HG02840 (cell line): ENCODE data around the gene STAMBPL1.
A peak's percentile ranks its signal among the peaks of the same experiment; 100 is the strongest.
"Not testable (repeated sequence)": the region's sequence is repeated elsewhere in the genome, so short reads cannot be mapped to it uniquely, and the experiment has no call there.

Source experiments
- ATAC-seq: cut with Tn5 transposase; IDR thresholded peaks from one replicate; pipeline ENCODE4 v1.9.1; 2021; ENCODE audit warnings: mild to moderate bottlenecking, moderate library complexity, moderate number of reproducible peaks; ENCODE audit not compliant: unreplicated experiment, low FRiP score

Gene STAMBPL1

GRCh38 chr10:88853155-88853881, 26.7 kb upstream of the STAMBPL1 start:
- no peak for ATAC-seq

DNA sequence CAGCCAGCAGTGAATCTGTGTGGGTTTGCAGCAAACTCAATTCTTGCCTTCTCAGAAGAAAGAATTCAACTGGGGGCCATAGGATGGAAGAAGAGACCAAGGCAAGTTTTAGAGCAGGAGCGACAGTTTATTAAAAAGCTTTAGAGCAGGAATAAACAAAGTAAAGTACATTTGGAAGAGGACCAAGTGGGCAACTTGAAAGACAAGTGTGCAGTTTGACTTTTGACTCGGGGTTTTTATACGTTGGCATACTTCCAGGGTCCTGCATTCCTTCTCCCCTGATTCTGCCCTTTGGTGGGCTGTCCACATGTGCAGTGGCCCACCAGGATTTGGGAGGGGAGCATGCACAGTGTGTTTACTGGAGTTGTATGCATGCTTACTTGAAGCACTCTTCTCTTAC, 25.4 kb upstream of the STAMBPL1 start:
- ATAC-seq = no peak

- no peak for ATAC-seq
These were observed 22.2 kb upstream of the STAMBPL1 start for GRCh38 chr10:88857831-88858230.

GRCh38 chr10:88858491-88858890, 21.6 kb upstream of the STAMBPL1 start:
- no peak for ATAC-seq

GRCh38 chr10:88861036-88861435, 19.0 kb upstream of the STAMBPL1 start:
- no peak for ATAC-seq

DNA sequence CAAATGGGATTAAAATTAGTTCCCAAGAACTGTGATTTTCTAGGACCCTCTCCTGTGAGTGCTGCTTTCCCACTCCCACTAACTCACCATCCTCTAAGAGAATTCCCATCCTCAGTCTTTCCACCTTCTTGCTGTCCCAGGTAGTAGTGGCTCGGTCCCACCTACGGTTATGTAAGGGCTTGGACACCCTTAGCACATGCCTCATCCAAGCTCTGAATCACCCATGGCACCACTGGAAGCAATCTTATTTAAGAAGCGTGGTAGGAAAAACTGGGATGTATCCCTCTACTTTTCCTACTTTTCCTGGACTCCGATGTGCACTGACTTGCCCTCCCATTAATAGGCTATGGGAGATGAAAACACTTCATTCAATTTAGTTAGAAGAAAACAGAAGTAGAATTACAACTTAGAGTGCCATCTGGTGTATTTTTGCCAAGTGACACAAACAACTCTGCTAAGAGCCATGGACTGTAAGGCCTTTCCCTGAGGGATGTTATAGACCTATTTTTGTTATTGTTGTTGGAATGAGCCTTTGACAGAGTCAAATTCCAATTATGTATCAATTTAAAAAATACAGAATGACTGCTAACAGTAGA, 14.7 kb upstream of the STAMBPL1 start:
- no peak for ATAC-seq

DNA sequence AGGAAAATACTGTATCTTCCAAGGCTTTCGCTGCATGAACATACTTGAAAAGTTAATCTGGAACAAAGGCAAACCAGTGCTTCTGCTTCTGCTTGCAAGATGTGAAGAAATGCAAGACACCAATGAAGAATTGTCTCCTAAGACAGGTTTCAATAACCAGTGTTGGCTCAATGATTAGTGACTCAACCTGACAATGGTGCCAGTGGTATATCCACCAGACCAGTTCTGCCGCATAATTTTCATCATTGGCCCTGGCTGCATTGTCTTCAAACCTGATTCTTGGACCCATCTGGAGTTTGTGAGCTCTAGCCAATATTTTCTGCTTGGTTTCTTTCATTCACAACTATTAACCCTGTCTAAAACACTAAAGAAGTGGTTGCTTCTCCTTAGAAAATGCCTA, 13.6 kb upstream of the STAMBPL1 start:
- ATAC-seq = no peak

GRCh38 chr10:88870089-88870488, 10.0 kb upstream of the STAMBPL1 start:
- ATAC-seq = no peak

DNA sequence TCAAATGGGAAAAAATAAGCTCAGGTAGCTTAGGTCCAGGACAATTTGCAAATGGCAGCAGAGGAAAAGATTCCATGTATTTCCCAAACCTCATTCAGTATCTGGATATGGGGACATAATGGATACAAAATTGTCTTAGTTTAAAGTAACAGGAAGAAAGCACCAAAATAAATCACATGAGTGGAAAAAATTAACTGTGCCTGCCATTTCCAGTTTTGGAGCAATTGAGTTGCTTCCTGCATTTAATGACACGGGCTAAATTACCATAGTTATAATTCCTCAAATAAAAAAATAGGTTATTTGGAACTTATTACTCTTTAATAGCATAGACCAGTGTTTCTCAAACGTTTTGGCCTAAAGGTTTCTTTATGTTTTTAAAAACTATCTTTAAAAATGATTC, 6.3 kb upstream of the STAMBPL1 start:
- no peak for ATAC-seq

DNA sequence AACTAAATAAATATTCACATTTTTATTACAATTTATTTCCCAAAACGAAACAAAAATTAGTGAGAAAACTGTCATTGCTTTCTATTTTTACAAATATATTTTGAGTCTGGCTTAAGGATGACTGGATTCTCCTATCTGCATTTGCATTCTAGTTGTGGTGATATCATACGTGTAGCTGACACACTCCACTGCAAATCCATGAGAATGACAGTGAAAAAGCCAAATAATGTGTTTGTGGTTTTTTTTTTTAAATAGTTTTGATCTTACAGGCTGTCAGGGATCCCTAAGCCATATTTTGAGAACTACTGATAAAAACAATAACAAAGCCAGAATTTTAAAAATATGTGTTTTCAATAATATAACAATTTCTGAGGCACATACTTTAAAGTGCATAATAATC, 5.8 kb upstream of the STAMBPL1 start:
- no peak for ATAC-seq

GRCh38 chr10:88875081-88875480, 5.0 kb upstream of the STAMBPL1 start:
- no peak for ATAC-seq

DNA sequence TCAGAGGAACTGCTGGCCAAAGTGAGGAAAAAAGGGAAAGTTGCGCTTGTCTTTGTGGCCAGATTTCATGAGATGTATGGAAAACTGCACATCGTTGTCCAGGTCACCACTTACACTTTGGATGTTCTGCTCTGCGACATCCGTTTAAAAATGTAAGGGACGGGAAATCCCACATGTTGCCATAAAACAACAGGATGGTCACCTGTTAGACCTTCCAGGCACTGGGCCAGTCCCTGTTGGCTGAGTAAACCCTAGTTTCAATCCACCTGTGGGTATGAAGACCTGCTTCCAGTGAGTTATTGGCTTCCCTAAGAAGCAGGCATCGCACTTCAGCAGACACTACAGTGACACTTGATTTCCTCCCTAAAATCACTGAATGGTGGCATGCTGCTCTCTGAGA, 2.7 kb upstream of the STAMBPL1 start:
- ATAC-seq = no peak

- ATAC-seq = peak; percentile 74
These were observed 434 bp downstream of the STAMBPL1 start for GRCh38 chr10:88880282-88881076.

DNA sequence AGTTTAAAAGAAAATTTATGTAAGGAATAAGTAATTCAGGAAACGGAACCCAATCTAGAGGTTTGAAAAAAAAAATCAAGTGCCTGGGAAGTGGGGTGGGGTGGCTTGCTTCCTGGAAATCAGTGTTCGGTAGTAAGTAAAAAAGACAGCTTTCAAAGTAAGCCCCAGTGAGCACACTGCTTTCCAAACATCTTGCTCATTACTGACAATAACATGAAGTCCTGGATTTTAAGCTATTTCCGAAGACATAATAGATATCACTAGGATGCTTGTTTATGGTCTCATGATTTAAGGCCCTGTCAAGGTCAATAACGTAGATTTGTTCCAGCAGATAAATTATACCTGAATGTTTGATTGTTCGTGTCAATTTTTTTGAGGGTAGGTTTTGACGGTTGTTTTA, 1.3 kb downstream of the STAMBPL1 start:
- ATAC-seq = no peak

DNA sequence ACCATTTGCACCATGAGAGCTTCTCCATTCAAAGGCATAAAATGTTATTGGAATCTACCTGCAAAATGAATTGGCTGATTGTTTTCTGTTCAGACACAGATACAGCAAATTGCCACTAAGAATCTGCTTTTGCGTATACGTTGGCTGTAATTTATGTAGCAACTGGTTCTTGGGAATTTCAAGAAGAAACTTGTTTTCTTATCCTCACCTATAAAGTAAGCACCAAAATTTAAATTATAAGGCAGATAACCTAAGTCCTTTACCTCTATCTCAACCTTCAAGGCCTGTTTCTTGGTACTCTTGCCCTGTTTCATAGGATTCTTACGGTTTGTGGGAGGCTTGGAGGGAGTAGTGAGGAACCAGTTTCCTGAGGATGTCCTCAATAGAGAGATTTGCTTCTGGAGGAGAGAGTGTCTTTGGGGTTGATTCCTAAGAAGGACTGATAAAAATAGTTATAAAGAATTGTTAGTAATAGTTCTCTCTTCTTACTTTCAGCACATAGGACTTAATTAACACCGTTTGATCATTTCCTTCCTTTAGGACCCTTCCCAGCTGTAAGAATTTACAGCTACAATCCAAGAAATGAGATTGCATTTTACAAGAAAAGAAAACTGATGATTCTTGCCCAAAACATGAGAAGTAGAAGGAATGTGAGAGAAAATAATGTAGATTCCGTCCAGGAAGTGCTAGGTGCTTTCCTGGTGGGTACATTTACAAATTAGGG, 2.0 kb downstream of the STAMBPL1 start:
- ATAC-seq = no peak

DNA sequence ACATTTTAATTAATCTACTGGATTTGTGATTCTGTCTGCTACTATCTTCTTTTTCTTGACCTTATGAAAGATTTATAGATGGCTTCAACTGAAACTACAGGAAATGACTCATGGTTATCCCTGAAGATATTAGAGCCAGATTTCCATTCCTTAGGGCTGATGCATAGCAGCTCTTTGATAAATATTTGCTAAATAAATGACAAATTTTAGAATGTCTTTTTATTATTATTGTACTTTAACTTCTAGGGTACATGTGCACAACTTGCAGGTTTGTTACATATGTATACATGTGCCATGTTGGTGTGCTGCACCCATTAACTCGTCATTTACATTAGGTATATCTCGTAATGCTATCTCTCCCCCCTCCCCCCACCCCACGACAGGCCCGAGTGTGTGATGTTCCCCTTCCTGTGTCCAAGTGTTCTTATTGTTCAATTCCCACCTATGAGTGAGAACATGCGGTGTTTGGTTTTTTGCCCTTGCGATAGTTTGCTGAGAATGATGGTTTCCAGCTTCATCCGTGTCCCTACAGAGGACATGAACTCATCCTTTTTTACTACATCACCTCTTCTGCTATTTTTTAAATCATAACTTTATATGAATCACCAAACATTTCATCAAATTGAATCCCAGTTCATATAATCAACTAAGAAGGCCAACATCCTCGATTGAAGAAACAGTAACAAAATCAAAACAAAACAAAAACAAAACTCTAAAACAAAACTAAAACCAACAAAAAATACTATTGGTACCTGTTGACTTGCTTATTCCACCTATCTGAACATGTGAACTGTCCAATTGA, 2.8 kb downstream of the STAMBPL1 start:
- not testable (repeated sequence) for ATAC-seq

DNA sequence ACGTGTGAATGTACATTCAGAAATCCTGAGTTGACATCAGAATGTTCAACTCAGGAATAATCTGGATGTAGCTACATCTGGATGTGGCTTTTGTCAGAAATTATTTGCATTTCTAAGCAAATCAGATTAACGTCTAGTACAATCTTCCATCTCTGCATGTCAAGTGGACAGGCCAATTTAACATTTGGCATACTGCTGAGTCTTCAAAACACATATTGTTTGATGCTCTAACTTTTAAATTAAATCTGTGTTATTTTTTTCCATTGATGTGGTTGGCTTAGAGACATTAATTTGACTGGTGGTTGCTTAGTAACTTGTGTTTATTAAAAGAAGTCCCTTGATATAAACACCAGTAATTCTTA, 3.4 kb downstream of the STAMBPL1 start:
- ATAC-seq = no peak

GRCh38 chr10:88886557-88886956, 6.5 kb downstream of the STAMBPL1 start:
- no peak for ATAC-seq

- no peak for ATAC-seq
These were observed 8.9 kb downstream of the STAMBPL1 start for GRCh38 chr10:88888810-88889445.
